A549 (cell line): ENCODE data around the gene NINJ1. TPM values are rescaled to one million over a fixed set of nuclear protein-coding genes. Genes with fewer than 3 reads are reported as not detected.

Experiments used
- ATAC-seq, 2 experiments: fragments of 200-7000 bp in 1 of 2; fragments of >200 bp in 1 of 2; cut with Nextera tagmentation in 1 of 2; cut with Tn5 transposase in 1 of 2; 3 replicates each; pipeline versions ENCODE4 v1.8.0 to v1.9.1; 2018 to 2020; ENCODE audit warnings: mild to moderate bottlenecking in 1 of 2, moderate library complexity in 1 of 2
- CTCF ChIA-PET: fragments of 300-600 bp; sonication (Branson Sonifier 250); formaldehyde crosslinking; extraction: SDS; loops from one replicate; lab custom pipeline; 2021; ENCODE audit warnings: antibody characterized with exemption, inconsistent platforms; lab: Yijun Ruan, JAX
- POLR2A ChIA-PET: fragments of 350-600 bp; formaldehyde crosslinking; extraction: SDS; loops from one replicate; lab custom pipeline; 2021; ENCODE audit warnings: antibody characterized with exemption, inconsistent platforms; lab: Yijun Ruan, JAX
- DNase-seq, 2 experiments: peaks; one replicate each; pipeline versions ENCODE4 v3.0.0 to v3.0.0-alpha.2; 2011 to 2016; ENCODE audit warnings: low read depth in 1 of 2, low spot score in 1 of 2
- FAIRE-seq: peaks from 2 replicates; lab custom pipeline; 2011; peaks lifted over from hg19 to GRCh38; lab: Jason Lieb, UNC
- H3K27ac ChIP-seq, 2 experiments: fragments of >200 bp; sonication (Bioruptor Twin); formaldehyde crosslinking; 3 replicates each; pipeline ENCODE4 v1.5.1; 2016 to 2017
- H3K4me1 ChIP-seq: fragments of >200 bp; sonication (Bioruptor Twin); formaldehyde crosslinking; 3 replicates; pipeline ENCODE4 v1.6.1; 2016
- H3K4me2 ChIP-seq: fragments of >200 bp; sonication (Bioruptor Twin); formaldehyde crosslinking; 3 replicates; pipeline ENCODE4 v1.6.1; 2016
- H3K4me3 ChIP-seq: fragments of >200 bp; sonication (Bioruptor Twin); formaldehyde crosslinking; 3 replicates; pipeline ENCODE4 v1.5.1; 2016
- H3K9me3 ChIP-seq: fragments of >200 bp; sonication (Bioruptor Twin); formaldehyde crosslinking; 3 replicates; pipeline ENCODE4 v1.6.1; 2016
- ATOH8 ChIP-seq: fragments of 250-450 bp; sonication (Bioruptor Pico); IDR thresholded peaks from 2 replicates; pipeline ENCODE4 v1.5.0; 2020; ENCODE audit warnings: low read depth, mild to moderate bottlenecking, moderate library complexity
- CBX8 ChIP-seq: fragments of 200-600 bp; sonication (generic); IDR thresholded peaks from 2 replicates; pipeline ENCODE4 v1.6.1; 2016
- CHD4 ChIP-seq: fragments of 200-600 bp; sonication (generic); IDR thresholded peaks from 2 replicates; pipeline ENCODE4 v1.6.1; 2016; ENCODE audit warnings: antibody characterized with exemption, mild to moderate bottlenecking, borderline replicate concordance
- E2F6 ChIP-seq: IDR thresholded peaks from 2 replicates; pipeline ENCODE4 v1.6.1; 2012; ENCODE audit warnings: low read depth, borderline replicate concordance
- EHF ChIP-seq: fragments of 250-450 bp; sonication (Bioruptor Pico); IDR thresholded peaks from 2 replicates; pipeline ENCODE4 v1.5.0; 2020; ENCODE audit warnings: mild to moderate bottlenecking
- EP300 ChIP-seq, 2 experiments: fragments of >200 bp; sonication (Bioruptor Twin); formaldehyde crosslinking; IDR thresholded peaks; 2 replicates in 1 of 2; 3 replicates in 1 of 2; pipeline ENCODE4 v1.6.1; 2016 to 2017
- ESRRA ChIP-seq: fragments of 150-350 bp; IDR thresholded peaks from 2 replicates; pipeline ENCODE4 v1.6.1; 2014; ENCODE audit warnings: mild to moderate bottlenecking, low read length, borderline replicate concordance
- GATA3 ChIP-seq: IDR thresholded peaks from 2 replicates; pipeline ENCODE4 v1.6.1; 2012; ENCODE audit warnings: borderline replicate concordance
- HDAC2 ChIP-seq: fragments of 200-600 bp; sonication (generic); IDR thresholded peaks from 2 replicates; pipeline ENCODE4 v1.6.1; 2016
- JUN ChIP-seq, 2 experiments: fragments of >200 bp; sonication (Bioruptor Twin); formaldehyde crosslinking; IDR thresholded peaks; 2 replicates in 1 of 2; 3 replicates in 1 of 2; pipeline ENCODE4 v1.6.1; 2016 to 2017
- MAZ ChIP-seq: fragments of 150-350 bp; IDR thresholded peaks from 2 replicates; pipeline ENCODE4 v1.6.1; 2014; ENCODE audit warnings: antibody characterized with exemption, low read depth, low read length, borderline replicate concordance
- MYC ChIP-seq: IDR thresholded peaks from 2 replicates; pipeline ENCODE4 v1.6.1; 2012; ENCODE audit warnings: mild to moderate bottlenecking, inconsistent platforms, low read length, improper control_type of control experiment, borderline replicate concordance
- NFE2L2 ChIP-seq: fragments of 150-350 bp; conservative IDR thresholded peaks from 2 replicates; pipeline ENCODE4 v1.6.1; 2014; ENCODE audit warnings: low read length
- NPAS2 ChIP-seq: fragments of 250-450 bp; sonication (Bioruptor Pico); IDR thresholded peaks from 2 replicates; pipeline ENCODE4 v1.8.0; 2022; ENCODE audit warnings: mild to moderate bottlenecking, moderate library complexity, borderline replicate concordance
- PBX3 ChIP-seq: IDR thresholded peaks from 2 replicates; pipeline ENCODE4 v1.6.1; 2012
- POLR2A ChIP-seq: IDR thresholded peaks from 2 replicates; pipeline ENCODE4 v1.6.1; 2012; ENCODE audit warnings: mild to moderate bottlenecking, low read length
- RAD21 ChIP-seq, 2 experiments: fragments of >200 bp in 1 of 2; sonication (Bioruptor Twin) in 1 of 2; formaldehyde crosslinking in 1 of 2; IDR thresholded peaks in 1 of 2; conservative IDR thresholded peaks in 1 of 2; 2 replicates in 1 of 2; 3 replicates in 1 of 2; pipeline ENCODE4 v1.6.1; 2012 to 2018; ENCODE audit warnings: inconsistent platforms in 1 of 2
- RARB ChIP-seq: fragments of 250-450 bp; sonication (Bioruptor Pico); IDR thresholded peaks from 2 replicates; pipeline ENCODE4 v1.8.0; 2021; ENCODE audit warnings: mild to moderate bottlenecking, moderate library complexity
- RCOR1 ChIP-seq: fragments of 150-350 bp; IDR thresholded peaks from 2 replicates; pipeline ENCODE4 v1.6.1; 2014; ENCODE audit warnings: antibody characterized with exemption, low read length, low read depth
- RNF2 ChIP-seq: fragments of 200-600 bp; sonication (generic); IDR thresholded peaks from 2 replicates; pipeline ENCODE4 v1.6.1; 2016; ENCODE audit warnings: low read depth, mild to moderate bottlenecking, antibody characterized with exemption, moderate library complexity, borderline replicate concordance
- SMC3 ChIP-seq: fragments of >200 bp; sonication (Bioruptor Twin); formaldehyde crosslinking; IDR thresholded peaks from 3 replicates; pipeline ENCODE4 v1.6.1; 2018; ENCODE audit warnings: inconsistent platforms
- SREBF2 ChIP-seq: fragments of 450-650 bp; IDR thresholded peaks from 2 replicates; pipeline ENCODE4 v1.6.1; 2014; ENCODE audit warnings: mild to moderate bottlenecking, moderate library complexity
- WGBS: methylation state at CpG from one replicate; pipeline ENCODE4 v1.1.6; 2017; ENCODE audit errors: missing lambda C conversion rate; 5-methylcytosine and 5-hydroxymethylcytosine counted together
- polyA plus RNA-seq, 4 experiments: library from polyadenylated mRNA; depleted of rRNA in 3 of 4; stranded (reverse); fragments of >200 nt; fragmentation: RNase III in 1 of 4; extraction: RNeasy Plus Mini Kit Qiagen cat#74134 plus additional on column Dnase treatment in 1 of 4; gene quantifications; 2 replicates in 3 of 4; 3 replicates in 1 of 4; pipeline ENCODE4 v1.2.3, GENCODE V29; 2011 to 2017

Gene NINJ1
- polyA plus RNA-seq, 2 of the 4 experiments (the other 2 are of a cell fraction) = 27.0 to 60.4 TPM

GRCh38 chr9:93110311-93110855 lies 23.7 kb downstream of the NINJ1 start:
- no peak overlapping the region for H3K4me2 ChIP-seq
- no peak overlapping the region for H3K27ac ChIP-seq
- H3K4me3 ChIP-seq = no peak overlapping the region
- FAIRE-seq (no peak), ATAC-seq (no peak), DNase-seq (no peak)
- 95% methylated on average over 7 of the region's 14 CpGs for WGBS
- ChIA-PET CTCF (interaction anchor here (1.0 to 9.9 kb wide), 12 partner anchors 8 to 208 kb away, joined by 3 to 116 read pairs (median 8); no protein-coding TSS in a partner anchor), POLR2A (no interaction called here)
- peaks cover 43% of the 10 kb centered on the region for H3K4me1 ChIP-seq
- no peak for TF ChIP-seq RARB (CRISPR knock-in tag)
- no peak for TF ChIP-seq HDAC2
- no peak for TF ChIP-seq SREBF2
- TF ChIP-seq EHF (CRISPR knock-in tag) = no peak
- TF ChIP-seq RCOR1 = no peak
- TF ChIP-seq NFE2L2 = no peak
- no peak for TF ChIP-seq CBX8
- no peak for TF ChIP-seq JUN (IDR thresholded peaks at IDR 0.05)
- TF ChIP-seq SMC3 = no peak
- no peak for TF ChIP-seq MAZ
- no peaks in the 10 kb centered on the region for H3K9me3 ChIP-seq

DNA sequence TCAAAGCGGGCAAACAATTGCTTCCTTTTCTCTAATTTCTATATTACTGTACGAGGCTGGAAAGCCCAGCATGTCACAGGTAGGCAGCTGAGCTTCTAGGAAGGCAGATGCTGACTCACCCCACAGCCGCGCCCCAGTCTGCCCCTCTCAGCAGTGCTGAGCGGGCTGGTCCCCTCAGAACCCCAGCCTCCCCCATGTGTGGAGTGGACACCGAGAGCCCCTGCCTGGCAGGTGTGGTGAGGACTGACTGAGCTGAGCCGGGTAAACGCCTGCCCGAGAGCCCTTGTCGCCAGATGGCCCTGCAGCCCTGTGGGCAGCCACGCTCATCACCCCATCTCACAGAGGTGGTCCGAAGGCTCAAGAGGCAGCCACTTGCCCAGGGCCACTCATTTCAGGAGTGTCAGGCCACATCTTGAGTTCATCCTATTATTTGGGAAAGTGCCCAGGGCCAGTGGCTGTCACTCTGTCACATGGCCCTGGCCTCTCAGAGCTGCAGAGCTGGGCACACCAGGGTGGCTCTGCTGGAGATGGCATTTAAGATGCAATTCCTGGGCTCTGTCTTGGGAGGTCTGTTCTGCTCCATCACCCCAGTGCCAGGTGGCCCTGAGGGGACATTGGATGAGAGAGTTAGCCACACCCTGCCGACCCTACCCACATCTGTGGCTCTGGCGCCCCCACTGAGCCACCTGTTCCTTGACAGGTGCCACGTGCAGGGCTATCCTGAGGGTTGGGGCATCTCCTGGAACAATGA lies 25.6 kb downstream of the NINJ1 start:
- H3K27ac ChIP-seq = peak overlapping the region in 1 of 2 experiments; percentile 50; a peak in 3 of 6 replicates
- CTCF ChIA-PET = interaction anchor here (0.5 to 9.9 kb wide), 62 partner anchors 10 to 458 kb away, joined by 3 to 116 read pairs (median 4); partner anchors contain the start of genes CARD19, FAM120AOS and NINJ1
- no peak for DNase-seq
- H3K4me2 ChIP-seq = no peak overlapping the region
- peaks cover 24% of the 10 kb centered on the region for H3K4me1 ChIP-seq
- peak; percentile 14 to 37; a peak in 3 of 6 replicates for ATAC-seq
- H3K4me3 ChIP-seq = no peak overlapping the region
- no peak for TF ChIP-seq E2F6
- no peak for TF ChIP-seq RNF2
- no peak for TF ChIP-seq MAZ
- no peak for TF ChIP-seq MYC
- no peak for TF ChIP-seq CBX8
- no peak for TF ChIP-seq RAD21 (conservative IDR thresholded peaks at IDR 0.05 in 1 of 2, IDR thresholded peaks at IDR 0.05 in 1 of 2)
- TF ChIP-seq PBX3 = no peak
- no peak for TF ChIP-seq POLR2A
- TF ChIP-seq CHD4 = no peak
- no peak for TF ChIP-seq ESRRA
- no peak for TF ChIP-seq SMC3
- FAIRE-seq = no peak
- WGBS = 62% methylated on average over 9 of the region's 15 CpGs
- POLR2A ChIA-PET = interaction anchor here (0.8 to 1.3 kb wide), 2 partner anchors 10 to 12 kb away, joined by 3 to 4 read pairs; no protein-coding TSS in a partner anchor
- H3K9me3 ChIP-seq = peaks cover 13% of the 10 kb centered on the region; the same call in 2 of the 3 replicates

DNA sequence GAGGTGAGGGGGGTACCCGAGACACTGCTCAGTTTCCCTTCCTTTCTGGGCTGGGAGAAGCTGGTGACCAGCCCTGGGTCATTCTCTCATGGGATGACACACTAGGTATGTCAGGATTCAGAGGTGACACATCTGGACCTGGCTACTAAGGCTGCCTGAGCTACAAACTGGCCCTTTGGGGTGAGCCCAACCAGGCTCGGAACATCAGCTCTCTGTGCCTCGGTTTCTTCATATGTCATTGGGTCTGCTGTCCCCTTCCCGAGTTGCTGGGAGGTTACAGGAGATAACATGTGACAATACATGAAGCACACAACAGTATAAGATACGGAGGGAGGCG lies 26.3 kb downstream of the NINJ1 start:
- ChIA-PET CTCF (interaction anchor here (0.9 to 9.9 kb wide), 14 partner anchors 10 to 459 kb away, joined by 3 to 116 read pairs (median 10); partner anchors contain the start of genes CARD19 and NINJ1), POLR2A (no interaction called here)
- H3K4me3 ChIP-seq = no peak overlapping the region
- no peak overlapping the region for H3K4me2 ChIP-seq
- WGBS = 77% methylated on average over 6 of the region's 6 CpGs
- no peak for ATAC-seq
- no peak for FAIRE-seq
- TF ChIP-seq NFE2L2 = no peak
- no peak for TF ChIP-seq ATOH8 (CRISPR knock-in tag)
- TF ChIP-seq EP300 (IDR thresholded peaks at IDR 0.05) = no peak
- no peak for TF ChIP-seq EHF (CRISPR knock-in tag)
- TF ChIP-seq NPAS2 = no peak
- no peak for TF ChIP-seq GATA3
- H3K4me1 ChIP-seq = peaks cover 17% of the 10 kb centered on the region
- no peak for DNase-seq
- H3K27ac ChIP-seq = peak overlapping the region in 1 of 2 experiments; percentile 50; a peak in 3 of 6 replicates
- H3K9me3 ChIP-seq = peaks cover 13% of the 10 kb centered on the region; the same call in 2 of the 3 replicates
